Upper lobe of left lung (tissue), 4 donors: Measurements from ENCODE around the gene TMEM132C.

Experiments used
- EP300 ChIP-seq, 4 donors: sonication (generic); formaldehyde crosslinking; IDR thresholded peaks; one replicate each; pipeline ENCODE4 v1.5.1; 2017; ENCODE audit warnings: antibody characterized with exemption in 4 of 4, control low read depth in 2 of 4
- POLR2A ChIP-seq, 4 donors: fragments of 450-650 bp; IDR thresholded peaks; one replicate each; pipeline ENCODE4 v1.5.1; 2016 to 2017; ENCODE audit warnings: antibody characterized with exemption in 4 of 4, mild to moderate bottlenecking in 2 of 4
- POLR2AphosphoS5 ChIP-seq, 2 donors: sonication (generic); formaldehyde crosslinking; IDR thresholded peaks; one replicate each; pipeline ENCODE4 v1.5.1; 2017; ENCODE audit warnings: antibody characterized with exemption in 2 of 2
- TF ChIP-seq, protein P1 (sequence below), 6 experiments: fragments of 450-650 bp in 4 of 6; fragments of 200-600 bp in 2 of 6; sonication (generic) in 2 of 6; IDR thresholded peaks; one replicate each; pipeline ENCODE4 v1.5.1; 2016 to 2019; ENCODE audit warnings: antibody characterized with exemption in 6 of 6

GRCh38 chr12:128613837-128614590 is 347.0 kb downstream of the TMEM132C start:
- TF ChIP-seq, protein P1, sequence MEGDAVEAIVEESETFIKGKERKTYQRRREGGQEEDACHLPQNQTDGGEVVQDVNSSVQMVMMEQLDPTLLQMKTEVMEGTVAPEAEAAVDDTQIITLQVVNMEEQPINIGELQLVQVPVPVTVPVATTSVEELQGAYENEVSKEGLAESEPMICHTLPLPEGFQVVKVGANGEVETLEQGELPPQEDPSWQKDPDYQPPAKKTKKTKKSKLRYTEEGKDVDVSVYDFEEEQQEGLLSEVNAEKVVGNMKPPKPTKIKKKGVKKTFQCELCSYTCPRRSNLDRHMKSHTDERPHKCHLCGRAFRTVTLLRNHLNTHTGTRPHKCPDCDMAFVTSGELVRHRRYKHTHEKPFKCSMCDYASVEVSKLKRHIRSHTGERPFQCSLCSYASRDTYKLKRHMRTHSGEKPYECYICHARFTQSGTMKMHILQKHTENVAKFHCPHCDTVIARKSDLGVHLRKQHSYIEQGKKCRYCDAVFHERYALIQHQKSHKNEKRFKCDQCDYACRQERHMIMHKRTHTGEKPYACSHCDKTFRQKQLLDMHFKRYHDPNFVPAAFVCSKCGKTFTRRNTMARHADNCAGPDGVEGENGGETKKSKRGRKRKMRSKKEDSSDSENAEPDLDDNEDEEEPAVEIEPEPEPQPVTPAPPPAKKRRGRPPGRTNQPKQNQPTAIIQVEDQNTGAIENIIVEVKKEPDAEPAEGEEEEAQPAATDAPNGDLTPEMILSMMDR (IDR thresholded peaks at IDR 0.05) = no peak
- TF ChIP-seq POLR2A (IDR thresholded peaks at IDR 0.05) = no peak
- TF ChIP-seq POLR2AphosphoS5 (IDR thresholded peaks at IDR 0.05) = no peak
- no peak for TF ChIP-seq EP300 (IDR thresholded peaks at IDR 0.05)
